ENCODE data around the gene CAPN2.

DNA sequence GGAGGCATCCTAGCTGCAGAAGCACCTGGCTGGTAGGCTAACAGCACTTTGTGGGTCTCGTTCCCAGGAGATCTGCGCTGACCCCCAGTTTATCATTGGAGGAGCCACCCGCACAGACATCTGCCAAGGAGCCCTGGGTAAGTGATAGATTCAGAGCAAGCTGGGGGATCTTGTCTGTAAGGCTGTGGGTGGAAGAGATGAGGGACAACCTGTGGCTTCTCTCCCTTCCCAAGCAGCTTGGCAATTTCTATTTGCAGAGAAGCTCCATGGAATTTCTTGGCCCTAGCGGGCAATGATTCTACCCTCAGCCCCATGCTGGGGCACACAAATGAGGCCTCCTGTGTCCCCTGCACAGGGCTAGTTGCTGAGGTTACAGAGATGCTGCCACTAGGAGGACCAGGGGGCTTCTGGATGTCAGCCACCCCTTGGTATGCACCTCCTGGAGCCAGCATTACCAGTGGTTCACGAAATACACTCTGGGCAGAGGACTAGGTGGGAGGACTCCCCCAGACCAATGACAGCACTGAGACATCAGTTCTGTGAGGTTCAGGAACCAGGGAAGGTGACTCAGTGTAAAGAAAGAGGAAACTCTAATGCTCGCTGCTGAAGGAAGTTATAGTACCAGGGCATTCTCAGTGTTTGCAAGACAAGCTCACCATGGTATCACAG lies 5.5 kb downstream of the CAPN2 start:
- TF ChIP-seq TAF1 (IDR thresholded peaks at IDR 0.05; ENCODE audit: low read depth) (no peak), NFIC (IDR thresholded peaks at IDR 0.05) (no peak), FOXM1 (IDR thresholded peaks at IDR 0.05; ENCODE audit: borderline replicate concordance, low read depth) (no peak), EP300 (IDR thresholded peaks at IDR 0.05; ENCODE audit: borderline replicate concordance) (no peak), CREB1 (IDR thresholded peaks at IDR 0.05; ENCODE audit: low read depth) (no peak), USF1 (IDR thresholded peaks at IDR 0.05) (no peak), MAX (IDR thresholded peaks at IDR 0.05) (no peak), ZBTB7A (IDR thresholded peaks at IDR 0.05; ENCODE audit: low read depth) (no peak), YY1 (IDR thresholded peaks at IDR 0.05; ENCODE audit: low read depth) (no peak), EGR1 (IDR thresholded peaks at IDR 0.05) (no peak), CEBPB (IDR thresholded peaks at IDR 0.05) (no peak), RAD21 (IDR thresholded peaks at IDR 0.05; ENCODE audit: low read depth) (no peak)

Data from Ishikawa (cell line).